ENCODE results near the gene MTUS2. TPM values are rescaled to one million over a fixed set of nuclear protein-coding genes. Genes with fewer than 3 reads are reported as not detected.

MTUS2 gene
- total RNA-seq, 1 experiment from 2014 or later = not detected

DNA sequence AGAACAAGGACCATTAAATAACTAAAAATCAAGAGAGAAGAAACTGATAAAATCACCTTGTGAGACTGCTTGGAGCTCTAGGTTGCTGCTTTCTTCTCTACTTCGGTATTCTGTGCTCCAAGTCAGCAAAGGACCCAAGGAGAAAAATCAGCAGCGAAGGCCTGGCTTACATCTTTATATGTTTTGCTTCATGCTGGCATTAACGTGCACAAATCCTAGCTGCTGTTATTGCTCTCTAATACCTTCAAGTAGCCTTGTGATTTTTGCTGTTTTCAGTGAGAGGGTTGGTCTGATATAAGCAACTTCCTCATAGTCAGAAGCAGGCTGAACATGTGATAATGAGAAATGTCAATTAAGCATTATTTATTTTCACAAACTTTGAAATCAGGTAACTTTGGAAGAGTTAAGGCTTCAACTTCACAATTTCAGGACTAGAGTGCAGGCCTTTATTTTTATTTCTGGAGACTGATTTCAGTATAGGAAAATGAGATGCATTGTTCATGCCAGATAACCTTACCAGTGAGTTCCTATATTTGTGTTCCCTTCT lies 410.2 kb downstream of the MTUS2 start:
- Histone ChIP-seq H3K9me3 (ENCODE audit: low read length) (no peaks in the 10 kb centered on the region), H3K9ac (ENCODE audit: low read length) (no peak overlapping the region), H3K9me2 (replicated peaks; ENCODE audit: low read length) (no peaks in the 10 kb centered on the region), H3K4me2 (ENCODE audit: low read length) (no peak overlapping the region), H3K4me3 (ENCODE audit: low read length) (no peak overlapping the region), H3K27me3 (ENCODE audit: low read length) (peaks cover 13% of the 10 kb centered on the region; the same call in 1 of the 2 replicates), H4K20me1 (ENCODE audit: low read length) (no peaks in the 10 kb centered on the region), H2AFZ (ENCODE audit: low read length) (no peak overlapping the region), H3K4me1 (ENCODE audit: insufficient read depth, low read length) (no peaks in the 10 kb centered on the region), H3K27ac (ENCODE audit: low read length) (no peak overlapping the region), H3K79me2 (ENCODE audit: low read length) (no peaks in the 10 kb centered on the region), H3K36me3 (ENCODE audit: low read depth, low read length) (no peaks in the 10 kb centered on the region), H3F3A (ENCODE audit: low read length, unreplicated experiment) (no peaks in the 10 kb centered on the region)
- intact Hi-C loops (cut with micrococcal nuclease) = no loop called here
- no TSS peak for BruUV-seq (replicated peaks)
- no peak for ATAC-seq
- ChIA-PET POLR2A (ENCODE audit: unreplicated experiment) (no interaction called here), CTCF (no interaction called here)
- TF ChIP-seq, protein P1, sequence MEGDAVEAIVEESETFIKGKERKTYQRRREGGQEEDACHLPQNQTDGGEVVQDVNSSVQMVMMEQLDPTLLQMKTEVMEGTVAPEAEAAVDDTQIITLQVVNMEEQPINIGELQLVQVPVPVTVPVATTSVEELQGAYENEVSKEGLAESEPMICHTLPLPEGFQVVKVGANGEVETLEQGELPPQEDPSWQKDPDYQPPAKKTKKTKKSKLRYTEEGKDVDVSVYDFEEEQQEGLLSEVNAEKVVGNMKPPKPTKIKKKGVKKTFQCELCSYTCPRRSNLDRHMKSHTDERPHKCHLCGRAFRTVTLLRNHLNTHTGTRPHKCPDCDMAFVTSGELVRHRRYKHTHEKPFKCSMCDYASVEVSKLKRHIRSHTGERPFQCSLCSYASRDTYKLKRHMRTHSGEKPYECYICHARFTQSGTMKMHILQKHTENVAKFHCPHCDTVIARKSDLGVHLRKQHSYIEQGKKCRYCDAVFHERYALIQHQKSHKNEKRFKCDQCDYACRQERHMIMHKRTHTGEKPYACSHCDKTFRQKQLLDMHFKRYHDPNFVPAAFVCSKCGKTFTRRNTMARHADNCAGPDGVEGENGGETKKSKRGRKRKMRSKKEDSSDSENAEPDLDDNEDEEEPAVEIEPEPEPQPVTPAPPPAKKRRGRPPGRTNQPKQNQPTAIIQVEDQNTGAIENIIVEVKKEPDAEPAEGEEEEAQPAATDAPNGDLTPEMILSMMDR (conservative IDR thresholded peaks at IDR 0.05; ENCODE audit: low read depth, low read length) = no peak
- TF ChIP-seq EZH2 (IDR thresholded peaks at IDR 0.05; ENCODE audit: low read length, unreplicated experiment) (no peak), EZH2phosphoT487 (IDR thresholded peaks at IDR 0.05; ENCODE audit: borderline replicate concordance, low read length) (no peak)
- DNase-seq = no peak

DNA sequence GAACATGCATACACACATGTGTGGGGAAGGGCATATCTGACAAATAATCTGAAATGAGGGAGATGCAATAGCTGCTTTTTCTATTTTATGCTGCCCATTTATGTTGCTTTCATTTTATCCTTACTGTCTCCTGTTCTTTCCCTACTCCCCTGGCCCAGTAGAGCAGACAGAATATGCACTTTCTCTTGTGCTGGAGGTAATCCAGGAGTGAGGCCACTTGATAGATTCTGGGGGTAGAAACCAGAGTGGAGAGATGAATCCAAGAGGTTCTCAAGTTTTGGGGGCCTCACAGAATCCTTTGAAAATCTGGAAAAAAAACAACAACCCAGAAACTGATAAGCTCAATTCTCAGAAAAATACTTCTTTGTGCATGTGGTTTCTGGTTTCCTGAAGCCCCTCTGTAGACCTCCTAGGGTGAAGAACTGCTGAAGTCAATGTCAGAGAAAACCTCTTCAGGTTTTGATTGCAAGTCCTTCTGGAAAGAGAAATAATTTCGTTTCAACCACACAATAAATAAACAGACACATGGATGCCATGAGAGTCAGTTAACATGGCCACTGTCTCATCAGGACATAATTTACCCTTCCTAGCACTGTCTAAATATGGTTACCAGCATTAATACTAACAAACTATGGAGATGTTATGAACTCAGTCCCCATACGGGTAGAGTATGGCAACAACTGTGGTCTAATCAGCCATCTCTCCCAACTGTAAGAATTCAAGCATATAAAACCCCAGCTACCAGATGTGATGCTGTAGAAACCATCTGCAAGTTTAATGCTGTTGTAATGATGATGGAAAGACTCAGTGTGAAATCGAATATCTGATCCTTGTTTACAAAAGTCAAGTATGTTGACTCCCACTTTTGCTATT lies 419.8 kb downstream of the MTUS2 start:
- Histone ChIP-seq H3K27ac (ENCODE audit: low read length) (no peak overlapping the region), H3K36me3 (ENCODE audit: low read depth, low read length) (no peaks in the 10 kb centered on the region), H3K4me3 (ENCODE audit: low read length) (no peak overlapping the region), H3K4me2 (ENCODE audit: low read length) (no peak overlapping the region), H3K27me3 (ENCODE audit: low read length) (peaks cover 8% of the 10 kb centered on the region; the same call in 1 of the 2 replicates), H2AFZ (ENCODE audit: low read length) (no peak overlapping the region), H4K20me1 (ENCODE audit: low read length) (no peaks in the 10 kb centered on the region), H3K9me3 (ENCODE audit: low read length) (no peaks in the 10 kb centered on the region), H3K9me2 (replicated peaks; ENCODE audit: low read length) (no peaks in the 10 kb centered on the region), H3K9ac (ENCODE audit: low read length) (no peak overlapping the region), H3K79me2 (ENCODE audit: low read length) (no peaks in the 10 kb centered on the region), H3K4me1 (ENCODE audit: insufficient read depth, low read length) (no peaks in the 10 kb centered on the region), H3F3A (ENCODE audit: low read length, unreplicated experiment) (no peaks in the 10 kb centered on the region)
- no peak for ATAC-seq
- ChIA-PET CTCF (no interaction called here), POLR2A (ENCODE audit: unreplicated experiment) (no interaction called here)
- BruUV-seq (replicated peaks) = no TSS peak
- intact Hi-C loops (cut with micrococcal nuclease) = no loop called here
- TF ChIP-seq, protein P1 (conservative IDR thresholded peaks at IDR 0.05; ENCODE audit: low read depth, low read length) = no peak
- TF ChIP-seq EZH2phosphoT487 (IDR thresholded peaks at IDR 0.05; ENCODE audit: borderline replicate concordance, low read length) (no peak), EZH2 (IDR thresholded peaks at IDR 0.05; ENCODE audit: low read length, unreplicated experiment) (no peak)
- DNase-seq = no peak
